A673 (cell line): ENCODE data around the gene INTS13. TPM values are rescaled to one million over a fixed set of nuclear protein-coding genes. Genes with fewer than 3 reads are reported as not detected.
A peak's percentile ranks its signal among the peaks of the same experiment; 100 is the strongest.

Experiments
- BruUV-seq: library from RNA; stranded (reverse); fragments of 400-500 nt; replicated peaks from 2 replicates; lab custom pipeline; 2021; lab: Mats Ljungman, UMichigan
- CTCF ChIA-PET: fragments of 300-600 bp; sonication (Branson Sonifier 250); formaldehyde crosslinking; loops from one replicate; lab custom pipeline; 2022; ENCODE audit warnings: antibody characterized with exemption; lab: Charles Lee
- POLR2A ChIA-PET: fragments of 300-600 bp; sonication (Branson Sonifier 250); formaldehyde crosslinking; loops from one replicate; lab custom pipeline; 2022; ENCODE audit warnings: antibody characterized with exemption; ENCODE audit not compliant: low non-redundant PET; lab: Charles Lee
- DNase-seq: peaks from one replicate; pipeline ENCODE4 v3.0.0-alpha.2; 2015; ENCODE audit warnings: low spot score
- H3K27ac ChIP-seq: fragments of 200-600 bp; sonication (generic); 2 replicates; pipeline ENCODE4 v1.5.1; 2016; ENCODE audit warnings: mixed run types, low read depth, mild to moderate bottlenecking, mixed read lengths, antibody characterized with exemption, low read length; ENCODE audit not compliant: poor library complexity, severe bottlenecking
- H3K27me3 ChIP-seq: fragments of 200-600 bp; sonication (generic); replicated peaks from 2 replicates; pipeline ENCODE4 v1.6.1; 2017; ENCODE audit warnings: mixed run types, low read depth, mild to moderate bottlenecking, mixed read lengths, antibody characterized with exemption, low read length; ENCODE audit not compliant: insufficient read depth, poor library complexity
- H3K36me3 ChIP-seq: fragments of 200-600 bp; sonication (generic); 2 replicates; pipeline ENCODE4 v1.6.1; 2016; ENCODE audit warnings: mixed run types, mild to moderate bottlenecking, mixed read lengths, antibody characterized with exemption, low read length; ENCODE audit not compliant: insufficient read depth, poor library complexity, severe bottlenecking
- H3K4me1 ChIP-seq: fragments of 200-600 bp; sonication (generic); 2 replicates; pipeline ENCODE4 v1.6.1; 2017; ENCODE audit warnings: mixed run types, mild to moderate bottlenecking, mixed read lengths, antibody characterized with exemption, low read length; ENCODE audit not compliant: insufficient read depth, poor library complexity, severe bottlenecking
- H3K4me3 ChIP-seq: fragments of 200-600 bp; sonication (generic); 2 replicates; pipeline ENCODE4 v1.5.1; 2016; ENCODE audit warnings: low read depth, mixed run types, mild to moderate bottlenecking, mixed read lengths, low read length; ENCODE audit not compliant: poor library complexity, severe bottlenecking
- H3K9me3 ChIP-seq: fragments of 200-600 bp; sonication (generic); 2 replicates; pipeline ENCODE4 v1.6.1; 2016; ENCODE audit warnings: mixed run types, low read depth, mild to moderate bottlenecking, mixed read lengths, antibody characterized with exemption, low read length; ENCODE audit not compliant: poor library complexity, severe bottlenecking
- EZH2 ChIP-seq: fragments of 200-600 bp; sonication (generic); IDR thresholded peaks from 2 replicates; pipeline ENCODE4 v1.6.1; 2017; ENCODE audit warnings: borderline replicate concordance, low read depth, mild to moderate bottlenecking, mixed read lengths, antibody characterized with exemption, low read length; ENCODE audit not compliant: poor library complexity, severe bottlenecking
- intact Hi-C: fragments of 100-400 bp; cut with micrococcal nuclease; formaldehyde crosslinking; loops from one replicate; pipeline ENCODE4 v1.10.0; 2022; ENCODE audit not compliant: unreplicated experiment
- total RNA-seq: library from RNA; stranded (reverse); gene quantifications from 2 replicates; pipeline ENCODE4 v1.2.3, GENCODE V29; 2021
- TF ChIP-seq, protein P1 (sequence below): fragments of 300-800, 200-600 bp; sonication (generic); conservative IDR thresholded peaks from 2 replicates; pipeline ENCODE4 v1.5.1; 2017; ENCODE audit warnings: low read depth, mild to moderate bottlenecking, antibody characterized with exemption, low read length, moderate library complexity, mixed read lengths

Gene INTS13
- total RNA-seq, 1 experiment from 2014 or later, result 51.0 TPM

GRCh38 chr12:26939953-26940352 is 2.2 kb upstream of the INTS13 start:
- Histone ChIP-seq H3K4me1 (peaks cover 19% of the 10 kb centered on the region), H3K36me3 (no peaks in the 10 kb centered on the region), H3K27ac (no peak overlapping the region), H3K4me3 (peak overlapping the region; percentile 79), H3K9me3 (peaks cover 10% of the 10 kb centered on the region), H3K27me3 (no peaks in the 10 kb centered on the region)
- ChIA-PET CTCF (no interaction called here), POLR2A (no interaction called here)
- DNase-seq, result no peak
- no TSS peak for BruUV-seq
- intact Hi-C loops, result loop anchor here (5.0 kb wide), 1 partner anchor 72 kb away; the partner anchor contains the start of gene TM7SF3
- TF ChIP-seq EZH2, result no peak
- TF ChIP-seq, protein P1, sequence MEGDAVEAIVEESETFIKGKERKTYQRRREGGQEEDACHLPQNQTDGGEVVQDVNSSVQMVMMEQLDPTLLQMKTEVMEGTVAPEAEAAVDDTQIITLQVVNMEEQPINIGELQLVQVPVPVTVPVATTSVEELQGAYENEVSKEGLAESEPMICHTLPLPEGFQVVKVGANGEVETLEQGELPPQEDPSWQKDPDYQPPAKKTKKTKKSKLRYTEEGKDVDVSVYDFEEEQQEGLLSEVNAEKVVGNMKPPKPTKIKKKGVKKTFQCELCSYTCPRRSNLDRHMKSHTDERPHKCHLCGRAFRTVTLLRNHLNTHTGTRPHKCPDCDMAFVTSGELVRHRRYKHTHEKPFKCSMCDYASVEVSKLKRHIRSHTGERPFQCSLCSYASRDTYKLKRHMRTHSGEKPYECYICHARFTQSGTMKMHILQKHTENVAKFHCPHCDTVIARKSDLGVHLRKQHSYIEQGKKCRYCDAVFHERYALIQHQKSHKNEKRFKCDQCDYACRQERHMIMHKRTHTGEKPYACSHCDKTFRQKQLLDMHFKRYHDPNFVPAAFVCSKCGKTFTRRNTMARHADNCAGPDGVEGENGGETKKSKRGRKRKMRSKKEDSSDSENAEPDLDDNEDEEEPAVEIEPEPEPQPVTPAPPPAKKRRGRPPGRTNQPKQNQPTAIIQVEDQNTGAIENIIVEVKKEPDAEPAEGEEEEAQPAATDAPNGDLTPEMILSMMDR, result no peak

- BruUV-seq, result TSS peak; percentile 57
- H3K27me3 ChIP-seq, result no peaks in the 10 kb centered on the region
- ChIA-PET POLR2A (no interaction called here), CTCF (no interaction called here)
- intact Hi-C loops, result loop anchor here (5.0 kb wide), 1 partner anchor 73 kb away; the partner anchor contains the start of gene TM7SF3
- H3K9me3 ChIP-seq, result peaks cover 3% of the 10 kb centered on the region
- H3K36me3 ChIP-seq, result no peaks in the 10 kb centered on the region
- TF ChIP-seq, protein P1, result no peak
- TF ChIP-seq EZH2, result no peak
- peak overlapping the region; percentile 79 for H3K4me3 ChIP-seq
- DNase-seq, result no peak
- H3K27ac ChIP-seq, result peak overlapping the region; percentile 93
- peaks cover 19% of the 10 kb centered on the region for H3K4me1 ChIP-seq
These were observed 1.5 kb upstream of the INTS13 start for GRCh38 chr12:26939192-26939832.

DNA sequence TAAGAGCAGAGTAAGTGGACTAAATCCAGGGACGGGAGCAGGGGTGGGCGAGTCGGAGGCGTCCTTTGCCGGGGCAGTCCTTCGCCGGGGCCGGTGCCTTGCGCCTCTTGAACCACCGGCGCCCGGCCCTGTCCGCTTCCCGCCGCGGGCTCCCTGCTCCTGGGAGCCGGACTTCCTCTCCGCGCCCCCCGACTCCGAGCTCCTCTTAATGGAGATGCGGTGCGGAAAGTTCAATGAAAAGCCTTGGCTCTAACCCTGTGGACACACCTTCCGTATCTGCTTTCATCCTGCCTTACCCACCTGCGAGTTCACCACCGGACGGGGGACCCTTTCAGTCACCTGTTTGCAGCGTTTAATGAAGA is 901 bp upstream of the INTS13 start:
- intact Hi-C loops, result loop anchor here (5.0 kb wide), 1 partner anchor 74 kb away; the partner anchor contains the start of gene TM7SF3
- POLR2A ChIA-PET, result no interaction called here
- no peak for DNase-seq
- BruUV-seq, result no TSS peak
- Histone ChIP-seq H3K9me3 (no peaks in the 10 kb centered on the region), H3K27ac (peak overlapping the region; percentile 93), H3K27me3 (no peaks in the 10 kb centered on the region), H3K4me1 (peaks cover 19% of the 10 kb centered on the region), H3K36me3 (peaks cover 2% of the 10 kb centered on the region), H3K4me3 (peak overlapping the region; percentile 79)
- no peak for TF ChIP-seq EZH2
- TF ChIP-seq, protein P1, result no peak
- CTCF ChIA-PET, result no interaction called here
